Fibroblast of lung (primary cell): ENCODE data around the gene TMEM272. TPM values are rescaled to one million over a fixed set of nuclear protein-coding genes. Genes with fewer than 3 reads are reported as not detected.

ENCODE experiments used
- DNase-seq, 2 donors: peaks; one replicate each; pipeline versions ENCODE4 v3.0.0 to v3.0.0-alpha.2; 2010; ENCODE audit warnings: low read depth in 2 of 2
- H2AFZ ChIP-seq: 2 replicates; pipeline ENCODE4 v1.5.1; 2012; ENCODE audit warnings: low read length, control low read depth, inconsistent platforms
- H3K27ac ChIP-seq: 2 replicates; pipeline ENCODE4 v1.5.1; 2011; ENCODE audit warnings: low read length, control low read depth; ENCODE audit not compliant: insufficient read depth
- H3K27me3 ChIP-seq: 2 replicates; pipeline ENCODE4 v1.5.1; 2011; ENCODE audit warnings: mild to moderate bottlenecking, low read length; ENCODE audit not compliant: control insufficient read depth, insufficient read depth
- H3K36me3 ChIP-seq: 2 replicates; pipeline ENCODE4 v1.5.1; 2011; ENCODE audit warnings: low read length; ENCODE audit not compliant: control insufficient read depth, insufficient read depth
- H3K4me1 ChIP-seq: 2 replicates; pipeline ENCODE4 v1.5.1; 2011; ENCODE audit warnings: low read length; ENCODE audit not compliant: control insufficient read depth, insufficient read depth; ENCODE audit errors: extremely low read depth
- H3K4me2 ChIP-seq: 2 replicates; pipeline ENCODE4 v1.5.1; 2011; ENCODE audit warnings: low read length, control low read depth; ENCODE audit not compliant: insufficient read depth; ENCODE audit errors: extremely low read depth
- H3K4me3 ChIP-seq, 4 experiments: fragments of 200-600 bp in 1 of 4; sonication (generic) in 1 of 4; replicated peaks in 1 of 4; 2 replicates each; pipeline ENCODE4 v1.5.1; 2011 to 2016; ENCODE audit warnings: low read length in 4 of 4, low read depth in 3 of 4, mild to moderate bottlenecking in 3 of 4, control low read depth in 2 of 4, inconsistent platforms in 1 of 4, mixed read lengths in 1 of 4; ENCODE audit not compliant: insufficient read depth in 1 of 4; ENCODE audit errors: control extremely low read depth in 1 of 4
- H3K79me2 ChIP-seq: 2 replicates; pipeline ENCODE4 v1.5.1; 2012; ENCODE audit warnings: mild to moderate bottlenecking, low read length, inconsistent platforms; ENCODE audit not compliant: control insufficient read depth, insufficient read depth
- H3K9ac ChIP-seq: 2 replicates; pipeline ENCODE4 v1.5.1; 2011; ENCODE audit warnings: mild to moderate bottlenecking, low read length, control low read depth; ENCODE audit not compliant: insufficient read depth
- H3K9me3 ChIP-seq: 2 replicates; pipeline ENCODE4 v1.5.1; 2012; ENCODE audit warnings: low read depth, low read length; ENCODE audit not compliant: control insufficient read depth, insufficient read depth
- H4K20me1 ChIP-seq: 2 replicates; pipeline ENCODE4 v1.5.1; 2011; ENCODE audit warnings: low read length; ENCODE audit not compliant: control insufficient read depth, insufficient read depth; ENCODE audit errors: extremely low read depth
- EZH2 ChIP-seq: IDR thresholded peaks from 2 replicates; pipeline ENCODE4 v1.5.1; 2012; ENCODE audit warnings: low read length, control low read depth, mild to moderate bottlenecking; ENCODE audit errors: missing control alignments
- polyA plus RNA-seq, 2 donors: library from polyadenylated mRNA; depleted of rRNA in 1 of 2; stranded (reverse) in 1 of 2; unstranded in 1 of 2; fragments of >200 nt; gene quantifications; 2 replicates each; pipeline ENCODE4 v1.2.1, GENCODE V29; 2011 to 2012; ENCODE audit warnings: missing spikeins in 1 of 2
- total RNA-seq: library from RNA; depleted of rRNA; stranded (reverse); fragments of >200 nt; gene quantifications from 2 replicates; pipeline ENCODE4 v1.2.1, GENCODE V29; 2014
- TF ChIP-seq, protein P1 (sequence below), 2 donors: IDR thresholded peaks in 1 of 2; conservative IDR thresholded peaks in 1 of 2; 1 replicate in 1 of 2; 2 replicates in 1 of 2; pipeline ENCODE4 v1.5.1; 2011 to 2012; ENCODE audit warnings: low read length in 2 of 2, control low read depth in 1 of 2, inconsistent platforms in 1 of 2, low read depth in 1 of 2, mild to moderate bottlenecking in 1 of 2

TMEM272 gene
- total and polyA plus RNA-seq, 2 donors (not counting 1 experiment from before 2014, with no cell fraction given), result not detected

DNA sequence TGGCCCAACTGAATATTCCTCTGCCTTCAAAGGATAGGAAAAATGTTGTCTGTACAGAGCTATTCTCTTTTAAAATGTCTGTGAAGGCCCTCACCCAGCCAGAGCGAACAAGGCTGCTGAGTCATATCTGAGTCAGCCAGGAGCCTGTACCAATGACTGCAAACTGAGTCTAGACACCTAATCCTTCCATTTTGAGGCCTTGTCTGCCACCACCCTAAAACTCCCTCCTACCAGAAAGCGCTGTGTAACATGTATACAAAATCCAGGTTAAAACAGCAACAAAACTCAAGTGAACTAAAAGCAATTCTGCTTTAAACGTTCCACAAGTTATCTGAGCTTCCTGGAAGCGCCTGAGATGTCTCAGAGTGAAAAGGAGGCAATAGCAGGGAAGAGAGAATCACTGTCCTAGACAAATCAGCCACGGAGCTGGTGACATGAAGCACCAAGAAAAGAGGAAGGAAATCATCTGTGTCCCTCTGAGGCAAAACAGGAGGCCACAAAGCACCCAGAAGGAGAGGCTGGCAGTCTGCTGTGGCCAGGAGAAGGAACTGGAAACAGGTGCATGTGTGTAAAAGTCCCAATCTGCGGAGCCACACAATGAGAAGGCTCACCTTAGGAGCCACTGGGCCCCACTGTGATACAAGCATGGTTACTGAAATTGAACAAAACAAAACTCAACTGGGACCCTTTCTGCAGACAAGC is 51.3 kb downstream of the TMEM272 start:
- no peak overlapping the region for H3K27ac ChIP-seq
- H4K20me1 ChIP-seq, result no peaks in the 10 kb centered on the region
- H3K79me2 ChIP-seq, result no peaks in the 10 kb centered on the region
- peak; percentile 79 to 91 for DNase-seq
- TF ChIP-seq EZH2, result no peak
- TF ChIP-seq, protein P1, sequence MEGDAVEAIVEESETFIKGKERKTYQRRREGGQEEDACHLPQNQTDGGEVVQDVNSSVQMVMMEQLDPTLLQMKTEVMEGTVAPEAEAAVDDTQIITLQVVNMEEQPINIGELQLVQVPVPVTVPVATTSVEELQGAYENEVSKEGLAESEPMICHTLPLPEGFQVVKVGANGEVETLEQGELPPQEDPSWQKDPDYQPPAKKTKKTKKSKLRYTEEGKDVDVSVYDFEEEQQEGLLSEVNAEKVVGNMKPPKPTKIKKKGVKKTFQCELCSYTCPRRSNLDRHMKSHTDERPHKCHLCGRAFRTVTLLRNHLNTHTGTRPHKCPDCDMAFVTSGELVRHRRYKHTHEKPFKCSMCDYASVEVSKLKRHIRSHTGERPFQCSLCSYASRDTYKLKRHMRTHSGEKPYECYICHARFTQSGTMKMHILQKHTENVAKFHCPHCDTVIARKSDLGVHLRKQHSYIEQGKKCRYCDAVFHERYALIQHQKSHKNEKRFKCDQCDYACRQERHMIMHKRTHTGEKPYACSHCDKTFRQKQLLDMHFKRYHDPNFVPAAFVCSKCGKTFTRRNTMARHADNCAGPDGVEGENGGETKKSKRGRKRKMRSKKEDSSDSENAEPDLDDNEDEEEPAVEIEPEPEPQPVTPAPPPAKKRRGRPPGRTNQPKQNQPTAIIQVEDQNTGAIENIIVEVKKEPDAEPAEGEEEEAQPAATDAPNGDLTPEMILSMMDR (conservative IDR thresholded peaks at IDR 0.05 in 1 of 2, IDR thresholded peaks at IDR 0.05 in 1 of 2; ENCODE audit: low read depth in 1 of 2, low read length in 2 of 2), result no peak
- no peaks in the 10 kb centered on the region for H3K36me3 ChIP-seq
- H3K9ac ChIP-seq, result no peak overlapping the region
- no peak overlapping the region for H3K4me2 ChIP-seq
- no peaks in the 10 kb centered on the region for H3K27me3 ChIP-seq
- no peaks in the 10 kb centered on the region for H3K9me3 ChIP-seq
- peaks cover 4% of the 10 kb centered on the region for H3K4me1 ChIP-seq
- H3K4me3 ChIP-seq, result no peak overlapping the region
- no peak overlapping the region for H2AFZ ChIP-seq

DNA sequence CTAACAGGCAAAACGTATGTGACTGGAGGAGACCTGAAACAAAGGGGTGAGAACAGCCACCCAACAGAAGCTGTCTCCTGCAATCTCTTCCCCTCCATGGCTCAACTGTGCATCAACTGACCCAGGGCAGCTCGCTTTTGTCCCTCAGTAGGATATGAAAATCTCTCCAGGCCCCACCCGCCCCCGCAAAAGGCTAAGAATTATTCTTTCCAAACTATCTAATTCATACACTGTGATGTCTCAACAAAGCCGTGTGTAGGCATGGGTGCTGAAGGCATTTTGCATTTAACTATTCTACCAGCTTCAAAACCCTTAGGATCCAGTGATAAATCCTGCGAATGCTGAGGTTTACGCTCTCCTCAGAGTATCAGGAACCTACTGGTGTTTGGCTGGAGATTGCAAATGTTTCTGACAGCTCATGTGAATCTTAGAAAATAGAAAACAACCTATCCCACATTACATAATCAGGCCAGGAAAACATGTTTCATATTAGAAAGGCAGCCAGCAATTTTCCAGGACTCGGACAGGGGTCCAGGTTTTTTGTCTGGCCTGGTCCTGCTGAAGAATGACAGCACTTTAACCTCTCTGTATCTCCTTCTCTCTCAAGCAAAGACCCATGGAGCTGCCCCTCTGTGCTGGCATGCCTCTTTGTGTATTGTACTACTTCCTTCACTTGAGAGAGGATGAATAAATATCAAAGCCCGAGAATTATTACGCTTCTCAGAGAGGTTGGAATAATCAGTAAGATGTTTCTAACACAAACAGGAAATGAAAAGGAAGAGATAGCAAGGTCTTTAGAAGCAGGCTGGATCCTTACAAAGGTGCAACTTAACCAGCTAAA is 58.3 kb downstream of the TMEM272 start:
- no peaks in the 10 kb centered on the region for H3K36me3 ChIP-seq
- peak overlapping the region; percentile 58 for H3K4me2 ChIP-seq

More for the DNA sequence above, 58.3 kb downstream of the TMEM272 start:
- no peaks in the 10 kb centered on the region for H4K20me1 ChIP-seq
- H3K9ac ChIP-seq, result no peak overlapping the region
- H2AFZ ChIP-seq, result peak overlapping the region; percentile 62
- H3K27ac ChIP-seq, result no peak overlapping the region
- H3K9me3 ChIP-seq, result no peaks in the 10 kb centered on the region
- H3K4me1 ChIP-seq, result peaks cover 8% of the 10 kb centered on the region
- peak in 1 of 2 donors; percentile 5 for DNase-seq
- no peaks in the 10 kb centered on the region for H3K79me2 ChIP-seq
- TF ChIP-seq, protein P1 (conservative IDR thresholded peaks at IDR 0.05 in 1 of 2, IDR thresholded peaks at IDR 0.05 in 1 of 2; ENCODE audit: low read depth in 1 of 2, low read length in 2 of 2), result no peak
- no peak for TF ChIP-seq EZH2
- no peaks in the 10 kb centered on the region for H3K27me3 ChIP-seq
- no peak overlapping the region for H3K4me3 ChIP-seq
